ENCODE data around the gene KIF26B. TPM values are rescaled to one million over a fixed set of nuclear protein-coding genes. Genes with fewer than 3 reads are reported as not detected.

The KIF26B gene
- total RNA-seq, 6 experiments from 2014 or later = 0.31 to 0.55 (median 0.35) TPM

DNA sequence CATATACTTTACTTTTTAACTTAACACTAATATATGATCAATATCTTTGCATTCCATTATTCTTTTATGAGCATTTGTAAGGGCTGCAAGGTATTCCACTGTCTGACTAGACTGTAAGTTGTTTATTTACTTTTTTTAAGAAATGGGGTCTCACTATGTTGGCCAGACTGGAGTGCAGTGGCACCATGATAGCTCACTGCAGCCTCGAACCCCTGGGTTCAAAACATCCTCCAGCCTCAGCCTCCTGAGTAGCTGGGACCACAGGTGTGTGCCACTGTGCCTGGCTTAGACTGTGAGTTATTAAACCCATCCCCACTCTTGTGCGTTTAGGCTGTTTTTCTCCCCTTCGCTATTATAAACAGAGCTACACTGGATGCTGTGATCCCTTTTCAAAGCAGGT lies 6.7 kb upstream of the KIF26B start:
- WGBS (ENCODE audit: insufficient coverage, low coverage, low lambda C conversion rate, missing lambda C conversion rate) = 61% methylated on average over 3 of the region's 3 CpGs
- Histone ChIP-seq H3K27me3 (no peaks in the 10 kb centered on the region), H3K9me3 (no peaks in the 10 kb centered on the region), H3K4me3 (no peak overlapping the region), H3K27ac (no peak overlapping the region), H3K4me1 (no peaks in the 10 kb centered on the region), H3K36me3 (no peaks in the 10 kb centered on the region)
- no peak for DNase-seq
- TF ChIP-seq, protein P1, sequence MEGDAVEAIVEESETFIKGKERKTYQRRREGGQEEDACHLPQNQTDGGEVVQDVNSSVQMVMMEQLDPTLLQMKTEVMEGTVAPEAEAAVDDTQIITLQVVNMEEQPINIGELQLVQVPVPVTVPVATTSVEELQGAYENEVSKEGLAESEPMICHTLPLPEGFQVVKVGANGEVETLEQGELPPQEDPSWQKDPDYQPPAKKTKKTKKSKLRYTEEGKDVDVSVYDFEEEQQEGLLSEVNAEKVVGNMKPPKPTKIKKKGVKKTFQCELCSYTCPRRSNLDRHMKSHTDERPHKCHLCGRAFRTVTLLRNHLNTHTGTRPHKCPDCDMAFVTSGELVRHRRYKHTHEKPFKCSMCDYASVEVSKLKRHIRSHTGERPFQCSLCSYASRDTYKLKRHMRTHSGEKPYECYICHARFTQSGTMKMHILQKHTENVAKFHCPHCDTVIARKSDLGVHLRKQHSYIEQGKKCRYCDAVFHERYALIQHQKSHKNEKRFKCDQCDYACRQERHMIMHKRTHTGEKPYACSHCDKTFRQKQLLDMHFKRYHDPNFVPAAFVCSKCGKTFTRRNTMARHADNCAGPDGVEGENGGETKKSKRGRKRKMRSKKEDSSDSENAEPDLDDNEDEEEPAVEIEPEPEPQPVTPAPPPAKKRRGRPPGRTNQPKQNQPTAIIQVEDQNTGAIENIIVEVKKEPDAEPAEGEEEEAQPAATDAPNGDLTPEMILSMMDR (IDR thresholded peaks at IDR 0.05) = no peak
- TF ChIP-seq POLR2A (IDR thresholded peaks at IDR 0.05) = no peak
- ATAC-seq = no peak
- intact Hi-C loops (cut with DNase I) = no loop called here

DNA sequence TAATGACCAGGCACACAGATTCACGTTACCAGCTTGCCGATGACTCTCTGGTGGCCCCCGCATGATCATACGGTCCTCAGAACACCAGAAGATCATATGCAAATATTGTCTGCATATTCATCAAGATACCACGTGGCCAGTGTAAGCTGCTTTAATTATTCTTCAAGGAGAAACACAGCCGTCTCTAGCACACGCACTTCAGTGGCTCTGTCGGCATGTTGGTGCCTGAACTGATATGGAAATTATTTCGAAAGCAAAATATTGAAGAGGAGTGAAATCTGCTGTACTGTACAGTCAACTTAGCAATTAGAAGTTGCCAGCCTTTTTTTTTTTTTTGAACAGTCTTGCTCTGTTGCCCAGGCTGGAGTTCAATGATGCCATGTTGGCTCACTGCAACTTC lies 5.9 kb upstream of the KIF26B start:
- H3K4me3 ChIP-seq = no peak overlapping the region
- H3K36me3 ChIP-seq = no peaks in the 10 kb centered on the region
- ATAC-seq (no peak), DNase-seq (no peak)
- H3K9me3 ChIP-seq = no peaks in the 10 kb centered on the region
- TF ChIP-seq, protein P1 (IDR thresholded peaks at IDR 0.05) = no peak
- no peak for TF ChIP-seq POLR2A (IDR thresholded peaks at IDR 0.05)
- no peak overlapping the region for H3K27ac ChIP-seq
- peaks cover 0 to 7% (median 2%) of the 10 kb centered on the region in 4 donors for H3K4me1 ChIP-seq
- WGBS (ENCODE audit: insufficient coverage, low coverage, low lambda C conversion rate, missing lambda C conversion rate) = 75% methylated on average over 9 of the region's 9 CpGs
- intact Hi-C loops (cut with DNase I) = no loop called here
- no peaks in the 10 kb centered on the region for H3K27me3 ChIP-seq

DNA sequence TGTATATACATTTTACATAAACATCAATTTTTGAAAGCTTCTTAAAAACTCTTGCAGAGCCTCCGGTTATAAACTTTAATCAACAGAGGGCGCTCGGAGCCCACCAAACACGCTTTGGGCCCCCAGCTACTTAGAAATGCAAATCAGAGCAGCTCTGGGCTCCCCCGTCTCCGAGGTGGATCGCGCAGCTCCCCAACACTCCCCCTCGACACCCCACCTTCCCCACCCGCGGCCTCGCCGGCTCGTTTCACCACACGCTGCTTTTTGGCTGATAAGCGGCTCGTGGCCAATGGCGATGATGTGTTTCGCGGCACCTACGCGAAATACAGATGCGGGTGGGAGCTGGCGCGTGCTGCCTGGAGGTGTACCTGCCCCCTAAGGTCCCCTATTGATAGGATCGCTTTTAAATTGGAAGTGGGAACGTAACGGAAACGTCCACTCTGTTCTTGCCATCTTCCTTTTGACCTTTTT lies 1.7 kb upstream of the KIF26B start:
- no peaks in the 10 kb centered on the region for H3K9me3 ChIP-seq
- peaks cover 0 to 34% (median 11%) of the 10 kb centered on the region in 4 donors for H3K4me1 ChIP-seq
- H3K27me3 ChIP-seq = no peaks in the 10 kb centered on the region
- peak; percentile 44 to 61 (median 56) for DNase-seq
- peak overlapping the region; percentile 48 to 58 (median 55) for H3K4me3 ChIP-seq
- TF ChIP-seq, protein P1 (IDR thresholded peaks at IDR 0.05) = peak; percentile 59 to 80 (median 68)
- no peak for TF ChIP-seq POLR2A (IDR thresholded peaks at IDR 0.05)
- WGBS (ENCODE audit: insufficient coverage, low coverage, low lambda C conversion rate, missing lambda C conversion rate) = under 1% methylated on average over 18 of the region's 29 CpGs
- H3K36me3 ChIP-seq = no peaks in the 10 kb centered on the region
- intact Hi-C loops (cut with DNase I) = loop anchor here (10.0 kb wide), 2 partner anchors 842 to 852 kb away; no protein-coding TSS in a partner anchor
- peak; percentile 37 to 51 (median 44) for ATAC-seq
- no peak overlapping the region for H3K27ac ChIP-seq

DNA sequence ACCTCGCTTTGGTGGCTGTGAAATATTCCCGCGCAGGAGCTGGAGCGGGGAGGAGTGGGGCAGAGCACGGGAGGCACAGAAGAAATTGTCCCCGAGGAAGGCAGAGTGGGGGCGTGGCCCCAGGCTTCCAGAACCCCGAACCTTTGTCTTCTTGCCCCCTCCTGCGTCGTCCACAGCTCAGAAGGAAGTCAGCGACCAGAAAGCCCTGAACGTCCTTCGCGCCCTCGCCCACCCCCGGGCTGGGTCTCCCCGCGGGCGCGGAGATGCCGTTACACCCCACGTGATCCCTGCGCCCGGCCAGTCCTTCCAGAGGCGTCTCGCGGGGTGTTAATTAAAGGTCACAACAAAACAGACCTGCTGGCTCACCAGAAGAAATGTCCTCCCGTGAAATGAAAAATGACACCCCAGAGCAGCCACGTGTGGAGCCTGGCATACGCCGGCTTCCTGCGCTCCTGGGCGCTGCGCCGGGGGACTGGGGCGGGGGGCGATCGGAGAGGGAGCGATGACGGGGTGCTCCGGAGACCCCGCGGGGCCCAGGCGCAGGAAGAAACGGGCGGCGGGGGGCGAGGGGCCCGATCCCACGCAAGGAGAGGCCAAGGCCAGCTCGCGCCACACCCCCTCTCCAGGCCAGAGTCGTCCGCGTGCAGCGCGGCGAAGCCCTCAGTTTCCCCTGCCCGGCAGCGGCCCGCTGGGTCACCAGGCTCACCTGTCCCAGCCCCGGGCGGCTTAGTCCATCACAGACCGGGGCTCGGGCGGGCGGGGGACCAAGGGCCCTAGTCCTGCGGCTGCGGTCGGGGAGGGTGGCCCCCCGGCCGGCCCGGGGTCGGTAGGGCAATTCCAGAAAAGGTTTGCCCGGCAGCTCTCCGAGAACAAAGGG lies 995 bp upstream of the KIF26B start:
- DNase-seq (peak in 2 of 3 donors; percentile 28 to 60), ATAC-seq (peak in 3 of 4 donors; percentile 2 to 9 (median 2))
- no peak for TF ChIP-seq POLR2A (IDR thresholded peaks at IDR 0.05)
- TF ChIP-seq, protein P1 (IDR thresholded peaks at IDR 0.05) = no peak
- Histone ChIP-seq H3K9me3 (no peaks in the 10 kb centered on the region), H3K36me3 (no peaks in the 10 kb centered on the region), H3K27me3 (no peaks in the 10 kb centered on the region), H3K4me1 (peaks cover 0 to 34% (median 11%) of the 10 kb centered on the region in 4 donors), H3K27ac (no peak overlapping the region), H3K4me3 (peak overlapping the region; percentile 48 to 58 (median 55))
- WGBS (ENCODE audit: insufficient coverage, low coverage, low lambda C conversion rate, missing lambda C conversion rate) = under 1% methylated on average over 33 of the region's 76 CpGs
- intact Hi-C loops (cut with DNase I) = loop anchor here (10.0 kb wide), 2 partner anchors 841 to 851 kb away; no protein-coding TSS in a partner anchor
